Breast epithelium (tissue), 4 donors: Measurements from ENCODE around the gene TRAF3. TPM values are rescaled to one million over a fixed set of nuclear protein-coding genes. Genes with fewer than 3 reads are reported as not detected.

Source experiments
- DNase-seq, 2 donors: peaks; one replicate each; pipeline ENCODE4 v3.0.0-alpha.2; 2019; ENCODE audit warnings: low spot score in 2 of 2
- H3K27ac ChIP-seq, 2 donors: fragments of 200-600 bp; sonication (generic) in 1 of 2; one replicate each; pipeline ENCODE4 v1.5.1; 2016 to 2019; ENCODE audit warnings: mild to moderate bottlenecking in 1 of 2
- H3K27me3 ChIP-seq, 2 donors: fragments of 200-600 bp; sonication (generic) in 1 of 2; one replicate each; pipeline versions ENCODE4 v1.5.1 to v1.6.0; 2017 to 2019; ENCODE audit warnings: control low read depth in 1 of 2, mild to moderate bottlenecking in 1 of 2
- H3K36me3 ChIP-seq: fragments of 200-600 bp; one replicate; pipeline ENCODE4 v1.5.1; 2019
- H3K4me1 ChIP-seq, 2 donors: fragments of 200-600 bp; sonication (generic); one replicate each; pipeline ENCODE4 v1.5.1; 2016 to 2019; ENCODE audit warnings: control low read depth in 1 of 2
- H3K4me3 ChIP-seq, 3 donors: fragments of 200-600 bp; sonication (generic); 1 replicate in 2 of 3; 2 replicates in 1 of 3; pipeline ENCODE4 v1.5.1; 2016 to 2019; ENCODE audit warnings: mild to moderate bottlenecking in 3 of 3, moderate library complexity in 2 of 3
- H3K9me3 ChIP-seq, 2 donors: fragments of 200-600 bp; sonication (generic) in 1 of 2; one replicate each; pipeline ENCODE4 v1.5.1; 2016 to 2019; ENCODE audit warnings: control low read depth in 1 of 2
- CTCF ChIP-seq, 3 donors: fragments of 450-650 bp; IDR thresholded peaks; one replicate each; pipeline ENCODE4 v1.5.1; 2016 to 2017; ENCODE audit warnings: antibody characterized with exemption in 3 of 3, mild to moderate bottlenecking in 3 of 3, moderate library complexity in 3 of 3
- POLR2A ChIP-seq: fragments of 450-650 bp; IDR thresholded peaks from one replicate; pipeline ENCODE4 v1.6.1; 2016; ENCODE audit warnings: antibody characterized with exemption, mild to moderate bottlenecking, moderate library complexity
- POLR2AphosphoS5 ChIP-seq, 3 donors: sonication (generic); formaldehyde crosslinking; IDR thresholded peaks; one replicate each; pipeline ENCODE4 v1.6.1; 2017; ENCODE audit warnings: antibody characterized with exemption in 3 of 3
- intact Hi-C: fragments of 100-400 bp; cut with DNase I; formaldehyde crosslinking; loops from one replicate; pipeline ENCODE4 v1.15.1; 2023; ENCODE audit warnings: low total_unique reads
- total RNA-seq, 3 donors: library from RNA; depleted of rRNA; stranded (reverse); fragments of >200 nt; gene quantifications; one replicate each; pipeline ENCODE4 v1.1.0, GENCODE V29; 2016

The TRAF3 gene
- total RNA-seq, 3 donors from 2014 or later: 13.1 to 15.7 (median 14.6) TPM

GRCh38 chr14:102957222-102957621, 180.0 kb downstream of the TRAF3 start:
- no peaks in the 10 kb centered on the region for H3K36me3 ChIP-seq
- H3K27me3 ChIP-seq: no peaks in the 10 kb centered on the region
- no peak for DNase-seq
- H3K27ac ChIP-seq: no peak overlapping the region
- intact Hi-C loops: no loop called here
- H3K9me3 ChIP-seq: no peaks in the 10 kb centered on the region
- H3K4me1 ChIP-seq: no peaks in the 10 kb centered on the region
- TF ChIP-seq POLR2A (no peak), POLR2AphosphoS5 (IDR thresholded peaks at IDR 0.05) (no peak), CTCF (IDR thresholded peaks at IDR 0.05) (no peak)
- H3K4me3 ChIP-seq: no peak overlapping the region

- H3K9me3 ChIP-seq: no peaks in the 10 kb centered on the region
- TF ChIP-seq POLR2AphosphoS5 (IDR thresholded peaks at IDR 0.05) (no peak), POLR2A (no peak), CTCF (IDR thresholded peaks at IDR 0.05) (no peak)
- no peaks in the 10 kb centered on the region for H3K4me1 ChIP-seq
- no peaks in the 10 kb centered on the region for H3K36me3 ChIP-seq
- intact Hi-C loops: no loop called here
- no peak overlapping the region for H3K4me3 ChIP-seq
- no peak for DNase-seq
- H3K27me3 ChIP-seq: no peaks in the 10 kb centered on the region
- no peak overlapping the region for H3K27ac ChIP-seq
Measured at GRCh38 chr14:102958461-102958860, 181.2 kb downstream of the TRAF3 start.

Other genes with a start within 250 kb of the TRAF3 start
- gene RCOR1, start 184.8 kb upstream of the TRAF3 start, total RNA-seq: 10 to 100 TPM; 15.7 to 21.8 (median 20.3) TPM
- gene AMN, start 145.2 kb downstream of the TRAF3 start, total RNA-seq: under 1 TPM; 0.16 to 0.88 (median 0.66) TPM